ENCODE data around the gene TSPAN9. TPM values are rescaled to one million over a fixed set of nuclear protein-coding genes. Genes with fewer than 3 reads are reported as not detected.
A peak's percentile ranks its signal among the peaks of the same experiment; 100 is the strongest.

Gene TSPAN9
- total and polyA plus RNA-seq, 2 experiments from 2014 or later: 6.0 to 31.5 TPM

DNA sequence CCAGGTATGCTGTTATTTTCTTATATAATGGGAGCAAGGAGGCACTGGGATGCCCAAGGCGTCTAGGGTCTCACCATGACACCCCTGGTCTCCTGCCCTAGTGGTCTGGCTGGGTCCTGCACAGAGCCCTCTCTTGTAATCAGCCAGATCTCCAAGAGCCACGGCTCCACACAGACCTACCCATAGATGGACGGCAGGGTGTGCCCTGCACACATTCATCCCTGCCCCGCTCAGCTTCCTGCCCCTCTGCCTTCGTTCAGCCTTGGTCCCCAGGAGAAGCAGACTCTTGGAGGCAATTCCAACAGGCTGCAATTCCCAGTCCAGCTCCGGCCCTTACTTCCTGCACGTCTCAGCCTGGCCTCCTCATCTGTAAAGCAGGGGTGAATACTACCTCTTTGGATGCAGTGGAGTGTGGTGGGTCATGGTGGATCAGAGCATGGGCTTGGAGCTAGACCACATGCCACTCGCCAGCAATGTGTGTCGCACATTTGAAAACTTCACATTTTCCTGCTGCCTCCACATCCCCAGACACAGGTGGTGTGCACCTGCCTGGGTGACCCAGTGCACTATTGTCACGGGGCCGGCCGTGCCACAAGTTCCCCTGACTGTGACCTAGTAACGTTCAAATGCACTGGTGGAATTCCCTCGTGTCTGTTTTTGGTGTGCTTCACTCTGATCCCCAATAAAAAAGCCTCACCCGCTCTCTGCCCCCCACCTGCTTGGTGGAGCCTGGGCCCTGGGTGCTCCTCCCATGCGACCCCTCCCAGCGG lies 242.7 kb downstream of the TSPAN9 start:
- H4K20me1 ChIP-seq (replicated peaks; ENCODE audit: insufficient read depth): no peaks in the 10 kb centered on the region
- no peaks in the 10 kb centered on the region for H3K36me3 ChIP-seq (ENCODE audit: insufficient read depth)
- Mint-ChIP-seq H3K4me3 (no peak overlapping the region), H3K27ac (no peak overlapping the region), H3K36me3 (ENCODE audit: low read depth) (no peaks in the 10 kb centered on the region), H3K27me3 (ENCODE audit: insufficient read depth, low read depth, poor library complexity) (peaks cover 6% of the 10 kb centered on the region), H3K4me1 (peaks cover 2% of the 10 kb centered on the region; the same call in 2 of the 3 replicates), H3K9me3 (no peaks in the 10 kb centered on the region)
- no peak for TF ChIP-seq CREB1 (CRISPR knock-in tag; IDR thresholded peaks at IDR 0.05; ENCODE audit: low read depth)
- TF ChIP-seq POLR2AphosphoS5 (IDR thresholded peaks at IDR 0.05; ENCODE audit: low read depth): no peak
- peak in 1 of 2 experiments; percentile 16; a peak in 3 of 4 replicates for TF ChIP-seq CTCF (conservative IDR thresholded peaks at IDR 0.05; ENCODE audit: low read depth in 2 of 2)
- no peaks in the 10 kb centered on the region for H3F3A ChIP-seq (replicated peaks; ENCODE audit: low read depth)
- no peak overlapping the region for H2AFZ ChIP-seq
- DNase-seq (ENCODE audit: low spot score) (peak; percentile 37), ATAC-seq (peak; percentile 70)
- no peaks in the 10 kb centered on the region for H3K9me2 ChIP-seq (ENCODE audit: insufficient read depth)
- no peaks in the 10 kb centered on the region for H3K4me1 ChIP-seq (ENCODE audit: insufficient read depth)
- H3K4me3 ChIP-seq: no peak overlapping the region
- no peak overlapping the region for H3K27ac ChIP-seq (ENCODE audit: low read depth)
- no peaks in the 10 kb centered on the region for H3K79me2 ChIP-seq (replicated peaks; ENCODE audit: insufficient read depth)
- H3K27me3 ChIP-seq (ENCODE audit: insufficient read depth): no peaks in the 10 kb centered on the region
- no peak overlapping the region for H3K4me2 ChIP-seq

DNA sequence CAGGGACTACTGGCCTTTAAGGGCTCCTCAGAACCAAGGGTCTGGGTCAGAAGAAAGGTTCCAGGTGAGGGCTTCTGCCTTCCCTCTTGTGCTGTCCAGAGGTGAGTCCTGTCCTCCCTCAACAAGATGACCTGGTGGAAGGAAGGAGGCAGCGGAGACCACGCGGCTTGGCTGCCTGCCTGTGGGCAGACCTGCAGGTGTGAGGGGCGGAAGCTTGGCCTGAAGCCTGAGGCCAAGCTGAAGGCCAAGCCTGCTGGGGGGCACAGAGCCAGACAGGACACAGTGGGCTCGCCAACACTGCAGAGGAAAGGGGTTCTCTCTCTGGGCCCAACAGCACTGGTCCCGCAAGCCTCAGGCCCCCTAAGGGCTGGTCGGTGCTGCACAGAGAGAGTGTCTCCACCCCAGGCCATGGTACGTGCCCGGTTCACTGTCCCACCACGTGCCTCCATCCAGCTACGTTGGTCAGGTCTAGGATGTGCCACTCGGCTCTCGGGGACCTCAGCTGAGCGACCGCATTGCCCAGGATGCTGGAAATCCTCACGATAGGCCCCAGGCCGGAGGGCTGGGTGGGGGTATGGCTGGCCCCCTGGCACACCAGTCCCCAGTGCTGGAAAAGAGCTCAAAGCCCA lies 243.8 kb downstream of the TSPAN9 start:
- H3K36me3 Mint-ChIP-seq (ENCODE audit: low read depth): no peaks in the 10 kb centered on the region
- DNase-seq (ENCODE audit: low spot score) (no peak), ATAC-seq (no peak; the same call in 2 of the 3 replicates)
- no peaks in the 10 kb centered on the region for H3K36me3 ChIP-seq (ENCODE audit: insufficient read depth)
- H3K9me2 ChIP-seq (ENCODE audit: insufficient read depth): no peaks in the 10 kb centered on the region
- no peaks in the 10 kb centered on the region for H3K27me3 ChIP-seq (ENCODE audit: insufficient read depth)
- peaks cover 6% of the 10 kb centered on the region for H3K27me3 Mint-ChIP-seq (ENCODE audit: insufficient read depth, low read depth, poor library complexity)
- no peak overlapping the region for H3K4me3 ChIP-seq
- no peaks in the 10 kb centered on the region for H4K20me1 ChIP-seq (replicated peaks; ENCODE audit: insufficient read depth)
- H3K27ac ChIP-seq (ENCODE audit: low read depth): no peak overlapping the region
- no peak overlapping the region for H3K27ac Mint-ChIP-seq
- no peak overlapping the region for H3K4me2 ChIP-seq
- no peak overlapping the region for H2AFZ ChIP-seq
- no peaks in the 10 kb centered on the region for H3K4me1 ChIP-seq (ENCODE audit: insufficient read depth)
- no peaks in the 10 kb centered on the region for H3K9me3 Mint-ChIP-seq
- H3F3A ChIP-seq (replicated peaks; ENCODE audit: low read depth): no peaks in the 10 kb centered on the region
- no peak overlapping the region for H3K4me3 Mint-ChIP-seq
- H3K4me1 Mint-ChIP-seq: no peaks in the 10 kb centered on the region
- no peaks in the 10 kb centered on the region for H3K79me2 ChIP-seq (replicated peaks; ENCODE audit: insufficient read depth)
- TF ChIP-seq REST (IDR thresholded peaks at IDR 0.05; ENCODE audit: unreplicated experiment) (no peak), EZH2phosphoT487 (IDR thresholded peaks at IDR 0.05; ENCODE audit: unreplicated experiment) (no peak), NANOG (IDR thresholded peaks at IDR 0.05; ENCODE audit: borderline replicate concordance) (no peak), JUNB (IDR thresholded peaks at IDR 0.05; ENCODE audit: unreplicated experiment) (no peak), CTCF (conservative IDR thresholded peaks at IDR 0.05; ENCODE audit: low read depth in 2 of 2) (no peak), ZNF114 (CRISPR knock-in tag; IDR thresholded peaks at IDR 0.05) (no peak), POLR2AphosphoS5 (IDR thresholded peaks at IDR 0.05; ENCODE audit: low read depth) (no peak), EZH2 (IDR thresholded peaks at IDR 0.05; ENCODE audit: low read depth, unreplicated experiment) (no peak), CREB1 (CRISPR knock-in tag; IDR thresholded peaks at IDR 0.05; ENCODE audit: low read depth) (no peak), ZNF331 (CRISPR knock-in tag; IDR thresholded peaks at IDR 0.05; ENCODE audit: low read depth) (no peak)
- TF ChIP-seq, protein P1, sequence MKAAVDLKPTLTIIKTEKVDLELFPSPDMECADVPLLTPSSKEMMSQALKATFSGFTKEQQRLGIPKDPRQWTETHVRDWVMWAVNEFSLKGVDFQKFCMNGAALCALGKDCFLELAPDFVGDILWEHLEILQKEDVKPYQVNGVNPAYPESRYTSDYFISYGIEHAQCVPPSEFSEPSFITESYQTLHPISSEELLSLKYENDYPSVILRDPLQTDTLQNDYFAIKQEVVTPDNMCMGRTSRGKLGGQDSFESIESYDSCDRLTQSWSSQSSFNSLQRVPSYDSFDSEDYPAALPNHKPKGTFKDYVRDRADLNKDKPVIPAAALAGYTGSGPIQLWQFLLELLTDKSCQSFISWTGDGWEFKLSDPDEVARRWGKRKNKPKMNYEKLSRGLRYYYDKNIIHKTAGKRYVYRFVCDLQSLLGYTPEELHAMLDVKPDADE (IDR thresholded peaks at IDR 0.05): no peak
